Hepatocyte (in vitro differentiated cells): Measurements from ENCODE around the gene EXD3. TPM values are rescaled to one million over a fixed set of nuclear protein-coding genes. Genes with fewer than 3 reads are reported as not detected.

ENCODE experiments used
- DNase-seq: peaks from one replicate; pipeline ENCODE4 v3.0.0-alpha.2; 2016; ENCODE audit warnings: low spot score
- H2AFZ ChIP-seq: fragments of 200-600 bp; sonication (generic); 2 replicates; pipeline ENCODE4 v1.6.0; 2016; ENCODE audit warnings: antibody characterized with exemption, mild to moderate bottlenecking
- H3K27ac ChIP-seq: fragments of 200-600 bp; sonication (generic); 2 replicates; pipeline ENCODE4 v1.5.1; 2016; ENCODE audit warnings: mild to moderate bottlenecking
- H3K27me3 ChIP-seq: fragments of 200-600 bp; sonication (generic); 2 replicates; pipeline ENCODE4 v1.6.1; 2016
- H3K36me3 ChIP-seq: fragments of 200-600 bp; sonication (generic); replicated peaks from 2 replicates; pipeline ENCODE4 v1.5.1; 2016; ENCODE audit warnings: low read depth; ENCODE audit not compliant: insufficient read depth
- H3K4me1 ChIP-seq: fragments of 200-600 bp; sonication (generic); 2 replicates; pipeline ENCODE4 v1.5.1; 2016; ENCODE audit warnings: mild to moderate bottlenecking, moderate library complexity; ENCODE audit not compliant: insufficient read depth
- H3K4me2 ChIP-seq: fragments of 200-600 bp; sonication (generic); 2 replicates; pipeline ENCODE4 v1.6.0; 2016
- H3K4me3 ChIP-seq: fragments of 200-600 bp; sonication (generic); 2 replicates; pipeline ENCODE4 v1.5.1; 2016; ENCODE audit warnings: mild to moderate bottlenecking
- H3K79me2 ChIP-seq: fragments of 200-600 bp; sonication (generic); 2 replicates; pipeline ENCODE4 v1.6.0; 2017; ENCODE audit warnings: mild to moderate bottlenecking
- H3K9me2 ChIP-seq: fragments of 200-600 bp; sonication (generic); replicated peaks from 2 replicates; pipeline ENCODE4 v1.6.0; 2017; ENCODE audit warnings: mild to moderate bottlenecking; ENCODE audit not compliant: insufficient read depth
- H3K9me3 ChIP-seq: fragments of 200-600 bp; sonication (generic); 2 replicates; pipeline ENCODE4 v1.5.1; 2016; ENCODE audit warnings: low read depth, mild to moderate bottlenecking
- H4K20me1 ChIP-seq: fragments of 200-600 bp; sonication (generic); 2 replicates; pipeline ENCODE4 v1.6.0; 2016; ENCODE audit warnings: mild to moderate bottlenecking; ENCODE audit not compliant: insufficient read depth, poor library complexity, severe bottlenecking
- CTCF ChIP-seq: fragments of 200-600 bp; sonication (generic); IDR thresholded peaks from 2 replicates; pipeline ENCODE4 v1.5.1; 2016; ENCODE audit warnings: antibody characterized with exemption, mild to moderate bottlenecking; ENCODE audit not compliant: poor library complexity
- EZH2 ChIP-seq: fragments of 200-600 bp; sonication (generic); IDR thresholded peaks from 2 replicates; pipeline ENCODE4 v1.6.1; 2016; ENCODE audit warnings: antibody characterized with exemption, mild to moderate bottlenecking, borderline replicate concordance
- EZH2phosphoT487 ChIP-seq: fragments of 200-600 bp; sonication (generic); IDR thresholded peaks from one replicate; pipeline ENCODE4 v1.6.1; 2018; ENCODE audit warnings: antibody characterized with exemption, mild to moderate bottlenecking, low read depth, moderate library complexity; ENCODE audit not compliant: unreplicated experiment, severe bottlenecking
- WGBS: methylation state at CpG from one replicate; pipeline ENCODE4 v1.1.6; 2016; ENCODE audit warnings: low lambda C conversion rate; ENCODE audit errors: missing lambda C conversion rate; 5-methylcytosine and 5-hydroxymethylcytosine counted together
- polyA plus RNA-seq: library from polyadenylated mRNA; unstranded; fragments of >200 nt; fragmentation: Nextera tagmentation; extraction: Ambion mirVana; gene quantifications from 2 replicates; pipeline ENCODE4 v1.2.1, GENCODE V29; 2016
- total RNA-seq: library from RNA; depleted of rRNA; stranded (reverse); fragments of >200 nt; gene quantifications from 2 replicates; pipeline ENCODE4 v1.2.3, GENCODE V29; 2014

Gene EXD3
- total and polyA plus RNA-seq, 2 experiments from 2014 or later: 11.8 to 21.6 TPM

GRCh38 chr9:137390553-137391410 lies 32.2 kb downstream of the EXD3 start:
- Histone ChIP-seq H3K79me2 (no peaks in the 10 kb centered on the region), H3K4me2 (no peak overlapping the region), H3K9me3 (no peaks in the 10 kb centered on the region), H2AFZ (no peak overlapping the region), H3K4me1 (no peaks in the 10 kb centered on the region), H4K20me1 (no peaks in the 10 kb centered on the region), H3K36me3 (no peaks in the 10 kb centered on the region), H3K9me2 (no peaks in the 10 kb centered on the region), H3K27ac (no peak overlapping the region), H3K4me3 (no peak overlapping the region), H3K27me3 (no peaks in the 10 kb centered on the region)
- TF ChIP-seq EZH2 (no peak), CTCF (no peak), EZH2phosphoT487 (no peak)
- no peak for DNase-seq
- WGBS: 92% methylated on average over 42 of the region's 42 CpGs

GRCh38 chr9:137389428-137389746 lies 33.6 kb downstream of the EXD3 start:
- no peak overlapping the region for H3K27ac ChIP-seq
- no peaks in the 10 kb centered on the region for H3K36me3 ChIP-seq
- 97% methylated on average over 13 of the region's 13 CpGs for WGBS

GRCh38 chr9:137388589-137389427 lies 34.2 kb downstream of the EXD3 start:
- Histone ChIP-seq H3K79me2 (no peaks in the 10 kb centered on the region), H3K4me1 (no peaks in the 10 kb centered on the region), H3K4me2 (no peak overlapping the region), H3K36me3 (no peaks in the 10 kb centered on the region), H3K27me3 (no peaks in the 10 kb centered on the region), H3K4me3 (no peak overlapping the region), H3K9me3 (no peaks in the 10 kb centered on the region), H3K9me2 (no peaks in the 10 kb centered on the region), H2AFZ (no peak overlapping the region), H4K20me1 (no peaks in the 10 kb centered on the region), H3K27ac (no peak overlapping the region)
- TF ChIP-seq CTCF (no peak), EZH2 (no peak), EZH2phosphoT487 (no peak)
- 90% methylated on average over 44 of the region's 47 CpGs for WGBS
- no peak for DNase-seq

More at GRCh38 chr9:137389428-137389746, 33.6 kb downstream of the EXD3 start:
- Histone ChIP-seq H3K27me3 (no peaks in the 10 kb centered on the region), H3K9me3 (no peaks in the 10 kb centered on the region), H2AFZ (no peak overlapping the region), H4K20me1 (no peaks in the 10 kb centered on the region), H3K4me1 (no peaks in the 10 kb centered on the region), H3K79me2 (no peaks in the 10 kb centered on the region), H3K4me3 (no peak overlapping the region), H3K9me2 (no peaks in the 10 kb centered on the region), H3K4me2 (no peak overlapping the region)
- TF ChIP-seq EZH2phosphoT487 (no peak), CTCF (no peak)
- no peak for DNase-seq
